Endodermal cell (in vitro differentiated cells): ENCODE data around the gene ATP13A3. TPM values are rescaled to one million over a fixed set of nuclear protein-coding genes. Genes with fewer than 3 reads are reported as not detected.

Experiments used
- DNase-seq: peaks from one replicate; pipeline ENCODE4 v3.0.0-alpha.2; 2017
- H3K27ac ChIP-seq: 2 replicates; pipeline ENCODE4 v1.5.1; 2013; ENCODE audit warnings: mild to moderate bottlenecking, low read depth, low read length, moderate library complexity
- H3K27me3 ChIP-seq: 2 replicates; pipeline ENCODE4 v1.6.1; 2013; ENCODE audit warnings: mild to moderate bottlenecking, low read length, moderate library complexity; ENCODE audit not compliant: insufficient read depth, control insufficient read depth, poor library complexity, severe bottlenecking
- H3K36me3 ChIP-seq: 2 replicates; pipeline ENCODE4 v1.7.0; 2013; ENCODE audit warnings: mild to moderate bottlenecking, low read length, moderate library complexity; ENCODE audit not compliant: control insufficient read depth, insufficient read depth
- H3K4me1 ChIP-seq: one replicate; pipeline ENCODE4 v1.7.0; 2013; ENCODE audit warnings: low read length; ENCODE audit not compliant: control insufficient read depth, insufficient read depth
- H3K4me3 ChIP-seq: 2 replicates; pipeline ENCODE4 v1.5.1; 2013; ENCODE audit warnings: mild to moderate bottlenecking, low read length, moderate library complexity
- H3K9ac ChIP-seq: 2 replicates; pipeline ENCODE4 v1.6.1; 2013; ENCODE audit warnings: mild to moderate bottlenecking, low read length, moderate library complexity; ENCODE audit not compliant: poor library complexity, severe bottlenecking; ENCODE audit errors: extremely low read depth
- H3K9me3 ChIP-seq: 2 replicates; pipeline ENCODE4 v1.6.1; 2013; ENCODE audit warnings: mild to moderate bottlenecking, low read length, moderate library complexity; ENCODE audit not compliant: control insufficient read depth
- H3K27ac Mint-ChIP-seq: 2 replicates; pipeline ENCODE4 v1.8.0; 2020; ENCODE audit warnings: mixed read lengths
- H3K27me3 Mint-ChIP-seq: 2 replicates; pipeline ENCODE4 v1.8.0; 2021; ENCODE audit warnings: mild to moderate bottlenecking, mixed read lengths; ENCODE audit not compliant: insufficient read depth
- H3K36me3 Mint-ChIP-seq: 2 replicates; pipeline ENCODE4 v1.8.0; 2020; ENCODE audit warnings: low read depth, mixed read lengths
- H3K4me1 Mint-ChIP-seq: 2 replicates; pipeline ENCODE4 v1.8.0; 2020; ENCODE audit warnings: mixed read lengths
- H3K4me3 Mint-ChIP-seq: 2 replicates; pipeline ENCODE4 v1.8.0; 2020; ENCODE audit warnings: mild to moderate bottlenecking, moderate library complexity, mixed read lengths
- H3K9me3 Mint-ChIP-seq: 2 replicates; pipeline ENCODE4 v1.8.0; 2020; ENCODE audit warnings: mild to moderate bottlenecking, mixed read lengths
- CTCF ChIP-seq: fragments of 200-600 bp; sonication (generic); conservative IDR thresholded peaks from 2 replicates; pipeline ENCODE4 v1.5.0; 2021; ENCODE audit warnings: antibody characterized with exemption, mild to moderate bottlenecking
- WGBS, 2 experiments: methylation state at CpG; one replicate each; pipeline versions ENCODE4 v1.1.5 to v1.1.7; 2013; ENCODE audit warnings: missing lambda C conversion rate in 2 of 2, mixed read lengths in 1 of 2; ENCODE audit not compliant: insufficient coverage in 1 of 2, insufficient read length in 1 of 2; 5-methylcytosine and 5-hydroxymethylcytosine counted together
- total RNA-seq, 2 donors: library from RNA; stranded (reverse); fragmentation: NEBNext Ultra II Directional in 1 of 2; extraction: Animal tissue kit (Norgen Biotek cat#: 25700) in 1 of 2; gene quantifications; 2 replicates in 1 of 2; 3 replicates in 1 of 2; pipeline ENCODE4 v1.2.1, GENCODE V29; 2021

ATP13A3 gene
- total RNA-seq, 2 donors from 2014 or later = 99.7 to 125 TPM

GRCh38 chr3:194455481-194455880, 31.3 kb downstream of the ATP13A3 start:
- no peak for TF ChIP-seq CTCF
- H3K36me3 ChIP-seq = peaks cover 79% of the 10 kb centered on the region

GRCh38 chr3:194450341-194450740, 36.5 kb downstream of the ATP13A3 start:
- 89 to 96% methylated on average over 5 of the region's 5 CpGs for WGBS, 2 experiments
- Histone ChIP-seq H3K27ac (no peak overlapping the region), H3K36me3 (peaks cover 87% of the 10 kb centered on the region), H3K9ac (no peak overlapping the region), H3K4me3 (no peak overlapping the region), H3K9me3 (no peaks in the 10 kb centered on the region), H3K27me3 (no peaks in the 10 kb centered on the region), H3K4me1 (peaks cover 3% of the 10 kb centered on the region)
- DNase-seq = no peak
- Mint-ChIP-seq H3K27me3 (no peaks in the 10 kb centered on the region), H3K4me1 (peaks cover 6% of the 10 kb centered on the region), H3K9me3 (no peaks in the 10 kb centered on the region), H3K27ac (no peak overlapping the region), H3K36me3 (peaks cover 67% of the 10 kb centered on the region), H3K4me3 (no peak overlapping the region)
- TF ChIP-seq CTCF = no peak

More at GRCh38 chr3:194455481-194455880, 31.3 kb downstream of the ATP13A3 start:
- Histone ChIP-seq H3K27ac (no peak overlapping the region), H3K4me1 (no peaks in the 10 kb centered on the region), H3K9ac (no peak overlapping the region), H3K9me3 (no peaks in the 10 kb centered on the region), H3K27me3 (no peaks in the 10 kb centered on the region), H3K4me3 (no peak overlapping the region)
- Mint-ChIP-seq H3K36me3 (peaks cover 48% of the 10 kb centered on the region), H3K9me3 (no peaks in the 10 kb centered on the region), H3K4me3 (no peak overlapping the region), H3K4me1 (no peaks in the 10 kb centered on the region), H3K27me3 (no peaks in the 10 kb centered on the region), H3K27ac (no peak overlapping the region)
- 100% methylated on average over 1 of the region's 1 CpG; no CpG with 5 or more reads in 1 of the 2 experiments for WGBS, 2 experiments
- no peak for DNase-seq

GRCh38 chr3:194449913-194450312, 36.9 kb downstream of the ATP13A3 start:
- peaks cover 3% of the 10 kb centered on the region for H3K4me1 ChIP-seq
- no peak overlapping the region for H3K9ac ChIP-seq
- no peaks in the 10 kb centered on the region for H3K9me3 ChIP-seq
- H3K27ac ChIP-seq = no peak overlapping the region
- H3K27me3 ChIP-seq = no peaks in the 10 kb centered on the region
- peaks cover 65% of the 10 kb centered on the region for H3K36me3 Mint-ChIP-seq
- no peak for TF ChIP-seq CTCF
- DNase-seq = no peak
- H3K27ac Mint-ChIP-seq = no peak overlapping the region
- H3K4me3 ChIP-seq = no peak overlapping the region
- no peaks in the 10 kb centered on the region for H3K27me3 Mint-ChIP-seq
- H3K4me3 Mint-ChIP-seq = no peak overlapping the region
- H3K9me3 Mint-ChIP-seq = no peaks in the 10 kb centered on the region
- peaks cover 11% of the 10 kb centered on the region for H3K4me1 Mint-ChIP-seq
- H3K36me3 ChIP-seq = peaks cover 84% of the 10 kb centered on the region
- 86 to 90% methylated on average over 1 to 3 of the region's 3 CpGs for WGBS, 2 experiments
